Thoracic aorta (tissue), 2 donors: Measurements from ENCODE around the gene CDK5RAP2. TPM values are rescaled to one million over a fixed set of nuclear protein-coding genes. Genes with fewer than 3 reads are reported as not detected.

ENCODE experiments used
- ATAC-seq: fragments of 150-250 bp; one replicate; pipeline ENCODE4 v1.8.0; 2017; ENCODE audit warnings: low read depth; ENCODE audit not compliant: insufficient number of reproducible peaks, low FRiP score
- DNase-seq: peaks from one replicate; pipeline ENCODE4 v3.0.0-alpha.2; 2020; ENCODE audit warnings: low spot score
- H3K27ac ChIP-seq, 2 donors: fragments of 200-600 bp; sonication (generic); 1 replicate in 1 of 2; 2 replicates in 1 of 2; pipeline ENCODE4 v1.5.1; 2016; ENCODE audit warnings: mild to moderate bottlenecking in 2 of 2, moderate library complexity in 2 of 2
- H3K27me3 ChIP-seq: fragments of 200-600 bp; sonication (generic); replicated peaks from 2 replicates; pipeline ENCODE4 v1.6.0; 2016; ENCODE audit warnings: mild to moderate bottlenecking; ENCODE audit not compliant: insufficient read depth
- H3K36me3 ChIP-seq: fragments of 200-600 bp; sonication (generic); one replicate; pipeline ENCODE4 v1.5.1; 2016
- H3K4me1 ChIP-seq, 2 donors: fragments of 200-600 bp; sonication (generic); 1 replicate in 1 of 2; 2 replicates in 1 of 2; pipeline versions ENCODE4 v1.5.1 to v1.6.0; 2016; ENCODE audit warnings: low read depth in 2 of 2, mild to moderate bottlenecking in 1 of 2; ENCODE audit not compliant: control insufficient read depth in 1 of 2
- H3K4me3 ChIP-seq: fragments of 200-600 bp; sonication (generic); 2 replicates; pipeline ENCODE4 v1.5.1; 2016; ENCODE audit warnings: mild to moderate bottlenecking
- H3K9me3 ChIP-seq: fragments of 200-600 bp; sonication (generic); 2 replicates; pipeline ENCODE4 v1.5.1; 2016
- total RNA-seq, 2 donors: library from RNA; depleted of rRNA; stranded (reverse); fragments of >200 nt; gene quantifications; one replicate each; pipeline versions ENCODE4 v1.1.0 to v1.2.3, GENCODE V29; 2016
- TF ChIP-seq, protein P1 (sequence below): fragments of 200-600 bp; sonication (generic); IDR thresholded peaks from one replicate; pipeline ENCODE4 v1.5.1; 2019; ENCODE audit warnings: antibody characterized with exemption

The CDK5RAP2 gene
- total RNA-seq, 2 donors from 2014 or later, result 67.8 to 132 TPM

- ATAC-seq, result no peak
- H3K9me3 ChIP-seq, result no peaks in the 10 kb centered on the region
- peaks cover 17% of the 10 kb centered on the region for H3K36me3 ChIP-seq
- peaks cover 20 to 66% of the 10 kb centered on the region in 2 donors for H3K4me1 ChIP-seq
- peak overlapping the region in 1 of 2 donors; percentile 54 for H3K27ac ChIP-seq
- TF ChIP-seq, protein P1, sequence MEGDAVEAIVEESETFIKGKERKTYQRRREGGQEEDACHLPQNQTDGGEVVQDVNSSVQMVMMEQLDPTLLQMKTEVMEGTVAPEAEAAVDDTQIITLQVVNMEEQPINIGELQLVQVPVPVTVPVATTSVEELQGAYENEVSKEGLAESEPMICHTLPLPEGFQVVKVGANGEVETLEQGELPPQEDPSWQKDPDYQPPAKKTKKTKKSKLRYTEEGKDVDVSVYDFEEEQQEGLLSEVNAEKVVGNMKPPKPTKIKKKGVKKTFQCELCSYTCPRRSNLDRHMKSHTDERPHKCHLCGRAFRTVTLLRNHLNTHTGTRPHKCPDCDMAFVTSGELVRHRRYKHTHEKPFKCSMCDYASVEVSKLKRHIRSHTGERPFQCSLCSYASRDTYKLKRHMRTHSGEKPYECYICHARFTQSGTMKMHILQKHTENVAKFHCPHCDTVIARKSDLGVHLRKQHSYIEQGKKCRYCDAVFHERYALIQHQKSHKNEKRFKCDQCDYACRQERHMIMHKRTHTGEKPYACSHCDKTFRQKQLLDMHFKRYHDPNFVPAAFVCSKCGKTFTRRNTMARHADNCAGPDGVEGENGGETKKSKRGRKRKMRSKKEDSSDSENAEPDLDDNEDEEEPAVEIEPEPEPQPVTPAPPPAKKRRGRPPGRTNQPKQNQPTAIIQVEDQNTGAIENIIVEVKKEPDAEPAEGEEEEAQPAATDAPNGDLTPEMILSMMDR, result no peak
- no peaks in the 10 kb centered on the region for H3K27me3 ChIP-seq
- DNase-seq, result no peak
- H3K4me3 ChIP-seq, result no peak overlapping the region
These were observed 139.2 kb downstream of the CDK5RAP2 start for GRCh38 chr9:120440791-120441190.

DNA sequence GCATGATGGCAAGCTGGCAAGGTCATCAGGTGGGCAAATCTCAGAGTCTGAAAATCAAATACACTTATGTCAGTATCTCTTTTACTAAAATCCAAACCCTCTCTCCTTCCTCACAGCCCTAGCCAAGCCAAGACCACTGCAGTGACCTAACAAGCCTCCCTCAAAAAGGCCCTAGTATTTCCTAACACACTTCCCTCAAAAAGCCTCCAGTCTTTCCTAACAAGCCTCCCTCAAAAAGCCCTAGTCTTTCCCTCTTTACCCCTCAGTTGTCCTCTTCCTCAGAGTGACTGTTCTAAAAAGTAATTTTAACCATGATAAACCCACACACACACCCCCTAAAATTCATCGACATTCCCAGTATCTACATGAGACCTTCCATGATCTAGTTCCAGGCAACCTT, 140.0 kb downstream of the CDK5RAP2 start:
- ATAC-seq (no peak), DNase-seq (no peak)
- TF ChIP-seq, protein P1, result no peak
- Histone ChIP-seq H3K27ac (no peak overlapping the region), H3K27me3 (no peaks in the 10 kb centered on the region), H3K4me3 (no peak overlapping the region), H3K4me1 (peaks cover 23 to 72% of the 10 kb centered on the region in 2 donors), H3K36me3 (peaks cover 17% of the 10 kb centered on the region), H3K9me3 (no peaks in the 10 kb centered on the region)

- Histone ChIP-seq H3K27ac (no peak overlapping the region), H3K9me3 (no peaks in the 10 kb centered on the region), H3K4me3 (no peak overlapping the region), H3K27me3 (no peaks in the 10 kb centered on the region), H3K36me3 (peaks cover 17% of the 10 kb centered on the region), H3K4me1 (peaks cover 28 to 78% of the 10 kb centered on the region in 2 donors)
- ATAC-seq (no peak), DNase-seq (no peak)
- TF ChIP-seq, protein P1, result peak; percentile 26
These were observed 141.0 kb downstream of the CDK5RAP2 start for GRCh38 chr9:120438836-120439546.

DNA sequence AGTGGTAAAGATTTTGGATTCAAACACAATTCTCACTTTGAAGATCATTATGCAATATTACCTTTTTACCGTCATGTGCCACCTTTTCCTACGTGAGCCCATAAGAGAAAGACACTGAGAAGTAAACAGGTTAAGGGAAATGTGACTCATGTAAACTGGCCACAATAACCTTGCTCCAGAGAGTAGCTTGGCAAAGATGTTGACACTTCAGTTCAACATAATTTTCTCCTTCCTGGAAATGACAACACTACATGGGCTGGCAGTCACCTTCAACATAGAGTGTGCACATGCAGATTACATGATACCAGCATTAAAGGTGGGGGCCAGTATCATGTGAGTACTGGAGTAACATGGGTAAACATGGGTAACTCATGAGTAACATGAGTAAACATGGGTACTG, 141.9 kb downstream of the CDK5RAP2 start:
- H3K27ac ChIP-seq, result no peak overlapping the region

GRCh38 chr9:120436983-120437475, 142.9 kb downstream of the CDK5RAP2 start:
- H3K27ac ChIP-seq, result peak overlapping the region in 1 of 2 donors; percentile 2
- H3K27me3 ChIP-seq, result no peaks in the 10 kb centered on the region
- peaks cover 16% of the 10 kb centered on the region for H3K36me3 ChIP-seq
- DNase-seq (peak; percentile 17), ATAC-seq (no peak)
- TF ChIP-seq, protein P1, result no peak
- H3K4me1 ChIP-seq, result peaks cover 22 to 62% of the 10 kb centered on the region in 2 donors
- no peaks in the 10 kb centered on the region for H3K9me3 ChIP-seq
- H3K4me3 ChIP-seq, result no peak overlapping the region

More for the DNA sequence above, 141.9 kb downstream of the CDK5RAP2 start:
- Histone ChIP-seq H3K4me3 (no peak overlapping the region), H3K36me3 (peaks cover 12% of the 10 kb centered on the region), H3K9me3 (no peaks in the 10 kb centered on the region), H3K27me3 (no peaks in the 10 kb centered on the region), H3K4me1 (peaks cover 26 to 69% of the 10 kb centered on the region in 2 donors)
- ATAC-seq (no peak), DNase-seq (no peak)
- TF ChIP-seq, protein P1, result no peak
